GM21619 (cell line): Measurements from ENCODE around the gene MDP1.
"Not testable (repeated sequence)": the region's sequence is repeated elsewhere in the genome, so short reads cannot be mapped to it uniquely, and the experiment has no call there.

ENCODE experiments used
- ATAC-seq: cut with Tn5 transposase; IDR thresholded peaks from one replicate; pipeline ENCODE4 v1.9.1; 2021; ENCODE audit not compliant: unreplicated experiment

The MDP1 gene

GRCh38 chr14:24232121-24232644 is 16.3 kb upstream of the MDP1 start, which contains the start of gene NEDD8:
TSS of gene NEDD8 (minus strand) at chr14:24232367. CDS start at chr14:24232267, 100 bp downstream.
- ATAC-seq: peak; percentile 74

- peak; percentile 16 for ATAC-seq
Observed at GRCh38 chr14:24231263-24232120, 15.6 kb upstream of the MDP1 start.

GRCh38 chr14:24228902-24229301 is 13.0 kb upstream of the MDP1 start:
- no peak for ATAC-seq

- no peak for ATAC-seq
Observed at GRCh38 chr14:24226473-24226872, 10.6 kb upstream of the MDP1 start.

GRCh38 chr14:24224618-24225071 is 8.8 kb upstream of the MDP1 start:
- no peak for ATAC-seq

GRCh38 chr14:24222987-24223386 is 7.1 kb upstream of the MDP1 start:
- ATAC-seq: not testable (repeated sequence)

GRCh38 chr14:24219521-24219920 is 3.7 kb upstream of the MDP1 start:
- no peak for ATAC-seq

- ATAC-seq: no peak
Observed at GRCh38 chr14:24219080-24219479, 3.2 kb upstream of the MDP1 start.

GRCh38 chr14:24216876-24217275 is 1.0 kb upstream of the MDP1 start:
- ATAC-seq: not testable (repeated sequence)

GRCh38 chr14:24216345-24216699 is 456 bp upstream of the MDP1 start:
- ATAC-seq: no peak

GRCh38 chr14:24213866-24214662 is 1.8 kb downstream of the MDP1 start:
- ATAC-seq: no peak

- ATAC-seq: peak; percentile 77
Observed at GRCh38 chr14:24212924-24213865, 2.7 kb downstream of the MDP1 start, which contains the start of gene CHMP4A. TSS of gene CHMP4A (minus strand) at chr14:24213488. CDS start at chr14:24213439, 49 bp downstream.

- ATAC-seq: no peak
Observed at GRCh38 chr14:24211311-24211710, 4.6 kb downstream of the MDP1 start.

- no peak for ATAC-seq
Observed at GRCh38 chr14:24207625-24208024, 8.2 kb downstream of the MDP1 start.

- no peak for ATAC-seq
Observed at GRCh38 chr14:24207104-24207551, 8.7 kb downstream of the MDP1 start.

- ATAC-seq: no peak
Observed at GRCh38 chr14:24206260-24207103, 9.4 kb downstream of the MDP1 start.

GRCh38 chr14:24204163-24205146 is 11.4 kb downstream of the MDP1 start:
- no peak for ATAC-seq

- not testable (repeated sequence) for ATAC-seq
Observed at GRCh38 chr14:24203249-24203886, 12.5 kb downstream of the MDP1 start.
